Measurements from ENCODE around the gene TRPM7.

GRCh38 chr15:50735156-50735555, 48.6 kb upstream of the TRPM7 start:
- no peak for TF ChIP-seq SUZ12 (IDR thresholded peaks at IDR 0.05)
- TF ChIP-seq CTBP1 (IDR thresholded peaks at IDR 0.05; ENCODE audit: borderline replicate concordance) = no peak
- TF ChIP-seq ELF4 (IDR thresholded peaks at IDR 0.05) = no peak
- no peak for TF ChIP-seq TARDBP (IDR thresholded peaks at IDR 0.05)
- TF ChIP-seq SP1 (IDR thresholded peaks at IDR 0.05) = no peak
- no peak for TF ChIP-seq FOXA1 (IDR thresholded peaks at IDR 0.05)
- no peak for TF ChIP-seq BHLHE40 (IDR thresholded peaks at IDR 0.05; ENCODE audit: borderline replicate concordance)
- TF ChIP-seq HDGF (IDR thresholded peaks at IDR 0.05; ENCODE audit: borderline replicate concordance) = no peak

Measured in HEK293T (cell line).